PFSK-1 (cell line): ENCODE data around the gene GAP43.

ENCODE experiments used
- FOXP2 ChIP-seq: optimal IDR thresholded peaks from 2 replicates; pipeline ENCODE3; 2011; ENCODE audit warnings: borderline replicate concordance, control low read depth, inconsistent platforms; ENCODE audit not compliant: insufficient read depth; ENCODE audit errors: extremely low read length, extremely low read depth
- POLR2AphosphoS5 ChIP-seq: IDR thresholded peaks from 2 replicates; pipeline ENCODE4 v1.6.1; 2012; ENCODE audit warnings: low read depth, mild to moderate bottlenecking, control low read depth, low read length, moderate library complexity
- SIN3A ChIP-seq: IDR thresholded peaks from 2 replicates; pipeline ENCODE4 v1.6.1; 2012; ENCODE audit warnings: mild to moderate bottlenecking, low read length, moderate library complexity, borderline replicate concordance; ENCODE audit not compliant: insufficient read depth

- no peak for TF ChIP-seq SIN3A
- TF ChIP-seq POLR2AphosphoS5 = no peak
- TF ChIP-seq FOXP2 = no peak
These were observed 53.0 kb downstream of the GAP43 start for GRCh38 chr3:115676336-115676735.
